PC-3 (cell line): ENCODE data around the gene ZNF91.
"Not testable (repeated sequence)": the region's sequence is repeated elsewhere in the genome, so short reads cannot be mapped to it uniquely, and the experiment has no call there.

ENCODE experiments used
- CTCF ChIP-seq: fragments of 300-600 bp; sonication (generic); conservative IDR thresholded peaks from 2 replicates; pipeline ENCODE4 v1.5.1; 2017; ENCODE audit warnings: antibody characterized with exemption, low read depth, mild to moderate bottlenecking, low read length
- EZH2 ChIP-seq: fragments of 300-600 bp; sonication (generic); IDR thresholded peaks from one replicate; pipeline ENCODE4 v1.6.1; 2017; ENCODE audit warnings: antibody characterized with exemption, mild to moderate bottlenecking, low read length; ENCODE audit not compliant: unreplicated experiment
- EZH2phosphoT487 ChIP-seq: fragments of 300-600 bp; sonication (generic); IDR thresholded peaks from 2 replicates; pipeline ENCODE4 v1.6.1; 2018; ENCODE audit warnings: mild to moderate bottlenecking, antibody characterized with exemption, low read length, borderline replicate concordance

- not testable (repeated sequence) for TF ChIP-seq CTCF, EZH2phosphoT487, EZH2
Measured at GRCh38 chr19:23319571-23319970, 75.7 kb downstream of the ZNF91 start.
